Ishikawa (cell line): ENCODE results near the gene TFB1M.

Experiments used
- CEBPB ChIP-seq: IDR thresholded peaks from 2 replicates; pipeline ENCODE4 v1.6.1; 2012
- CREB1 ChIP-seq: IDR thresholded peaks from 2 replicates; pipeline ENCODE4 v1.6.1; 2012; ENCODE audit warnings: low read depth
- EGR1 ChIP-seq: IDR thresholded peaks from 2 replicates; pipeline ENCODE4 v1.6.1; 2012
- EP300 ChIP-seq: IDR thresholded peaks from 2 replicates; pipeline ENCODE4 v1.6.1; 2012; ENCODE audit warnings: borderline replicate concordance
- FOXM1 ChIP-seq: IDR thresholded peaks from 2 replicates; pipeline ENCODE4 v1.6.1; 2012; ENCODE audit warnings: low read depth, borderline replicate concordance
- MAX ChIP-seq: IDR thresholded peaks from 2 replicates; pipeline ENCODE4 v1.6.1; 2012
- NFIC ChIP-seq: IDR thresholded peaks from 2 replicates; pipeline ENCODE4 v1.6.1; 2012
- RAD21 ChIP-seq: IDR thresholded peaks from 2 replicates; pipeline ENCODE4 v1.6.1; 2012; ENCODE audit warnings: low read depth
- REST ChIP-seq: IDR thresholded peaks from 2 replicates; pipeline ENCODE4 v1.6.1; 2012; ENCODE audit warnings: low read depth, mild to moderate bottlenecking
- TAF1 ChIP-seq: IDR thresholded peaks from 2 replicates; pipeline ENCODE4 v1.6.1; 2012; ENCODE audit warnings: low read depth, mild to moderate bottlenecking
- TCF12 ChIP-seq: IDR thresholded peaks from 2 replicates; pipeline ENCODE4 v1.6.1; 2012; ENCODE audit warnings: low read depth
- TEAD4 ChIP-seq: IDR thresholded peaks from 2 replicates; pipeline ENCODE4 v1.6.1; 2012
- YY1 ChIP-seq: IDR thresholded peaks from 2 replicates; pipeline ENCODE4 v1.6.1; 2012; ENCODE audit warnings: low read depth
- ZBTB7A ChIP-seq: IDR thresholded peaks from 2 replicates; pipeline ENCODE4 v1.6.1; 2012; ENCODE audit warnings: low read depth
- TF ChIP-seq, protein P1 (sequence below): IDR thresholded peaks from 2 replicates; pipeline ENCODE4 v1.6.1; 2012

The TFB1M gene

GRCh38 chr6:155316419-155316818 lies 2.1 kb upstream of the TFB1M start:
- TF ChIP-seq, protein P1, sequence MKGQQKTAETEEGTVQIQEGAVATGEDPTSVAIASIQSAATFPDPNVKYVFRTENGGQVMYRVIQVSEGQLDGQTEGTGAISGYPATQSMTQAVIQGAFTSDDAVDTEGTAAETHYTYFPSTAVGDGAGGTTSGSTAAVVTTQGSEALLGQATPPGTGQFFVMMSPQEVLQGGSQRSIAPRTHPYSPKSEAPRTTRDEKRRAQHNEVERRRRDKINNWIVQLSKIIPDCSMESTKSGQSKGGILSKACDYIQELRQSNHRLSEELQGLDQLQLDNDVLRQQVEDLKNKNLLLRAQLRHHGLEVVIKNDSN, result no peak
- TF ChIP-seq YY1 (no peak), EP300 (no peak), NFIC (no peak), REST (no peak), CEBPB (no peak), TAF1 (no peak), CREB1 (no peak), EGR1 (no peak), TCF12 (no peak), MAX (no peak), ZBTB7A (no peak), RAD21 (no peak)

GRCh38 chr6:155315516-155315871 lies 1.2 kb upstream of the TFB1M start:
- TF ChIP-seq NFIC (no peak), CEBPB (no peak), MAX (no peak), TAF1 (no peak), EP300 (no peak), TEAD4 (no peak), ZBTB7A (no peak), FOXM1 (no peak), REST (no peak), TCF12 (no peak), RAD21 (no peak), CREB1 (no peak), EGR1 (no peak), YY1 (no peak)
- TF ChIP-seq, protein P1, result no peak

GRCh38 chr6:155314773-155315515 lies 660 bp upstream of the TFB1M start:
- TF ChIP-seq NFIC, result no peak
- TF ChIP-seq, protein P1, result peak; percentile 93
- no peak for TF ChIP-seq EP300
- peak; percentile 85 for TF ChIP-seq MAX
- TF ChIP-seq CEBPB, result no peak
- no peak for TF ChIP-seq TAF1
- no peak; the same call in 1 of the 2 replicates for TF ChIP-seq TEAD4
- TF ChIP-seq CREB1, result no peak
- TF ChIP-seq FOXM1, result 0 out of 2 replicates have a peak, but pooled peaks have one; percentile 19
- TF ChIP-seq YY1, result no peak
- TF ChIP-seq REST, result no peak
